Measurements from ENCODE around the gene ADD1.

Gene ADD1

DNA sequence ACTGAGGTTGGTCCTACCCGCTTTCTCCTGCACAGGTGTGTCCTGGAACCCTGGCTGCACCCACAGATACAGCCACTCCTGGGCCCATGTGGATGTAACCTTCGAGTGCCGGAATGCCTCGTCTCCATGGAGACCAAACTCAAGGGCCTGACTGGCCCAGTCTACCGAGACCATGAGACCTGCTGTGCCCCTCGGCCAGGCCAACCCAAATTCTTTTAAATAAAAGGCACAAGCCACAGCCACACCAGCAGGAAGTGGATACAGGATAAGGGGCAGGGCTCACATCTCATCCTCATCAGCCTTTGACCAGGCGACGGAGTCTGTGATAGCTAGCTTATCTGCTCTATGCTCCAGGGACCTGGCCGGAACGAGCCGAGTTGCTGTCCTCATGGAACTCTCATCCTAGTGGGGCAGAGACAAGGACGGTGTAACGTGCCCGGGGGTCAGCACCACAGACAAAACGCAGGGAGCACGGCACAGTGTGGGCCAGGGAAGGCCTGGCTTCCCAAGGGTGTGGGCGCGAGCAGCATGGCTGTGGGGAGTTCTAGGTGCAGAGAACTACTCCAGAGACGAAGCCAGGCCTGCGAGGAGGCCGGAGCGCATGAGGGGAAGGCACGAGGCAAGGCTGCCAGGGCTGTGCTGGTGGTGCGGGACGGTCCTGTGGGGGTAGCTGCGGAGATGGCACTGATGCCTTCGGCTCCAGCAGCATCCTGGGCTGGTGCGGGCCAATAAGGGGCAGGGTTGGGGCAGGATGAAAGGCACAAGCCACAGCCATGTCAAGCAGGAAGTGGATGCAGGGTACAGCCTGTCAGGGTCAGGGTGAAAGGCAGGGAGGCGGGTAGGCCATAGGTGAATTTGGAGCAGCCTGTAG is 96.9 kb downstream of the ADD1 start:
- TF ChIP-seq, protein P1, sequence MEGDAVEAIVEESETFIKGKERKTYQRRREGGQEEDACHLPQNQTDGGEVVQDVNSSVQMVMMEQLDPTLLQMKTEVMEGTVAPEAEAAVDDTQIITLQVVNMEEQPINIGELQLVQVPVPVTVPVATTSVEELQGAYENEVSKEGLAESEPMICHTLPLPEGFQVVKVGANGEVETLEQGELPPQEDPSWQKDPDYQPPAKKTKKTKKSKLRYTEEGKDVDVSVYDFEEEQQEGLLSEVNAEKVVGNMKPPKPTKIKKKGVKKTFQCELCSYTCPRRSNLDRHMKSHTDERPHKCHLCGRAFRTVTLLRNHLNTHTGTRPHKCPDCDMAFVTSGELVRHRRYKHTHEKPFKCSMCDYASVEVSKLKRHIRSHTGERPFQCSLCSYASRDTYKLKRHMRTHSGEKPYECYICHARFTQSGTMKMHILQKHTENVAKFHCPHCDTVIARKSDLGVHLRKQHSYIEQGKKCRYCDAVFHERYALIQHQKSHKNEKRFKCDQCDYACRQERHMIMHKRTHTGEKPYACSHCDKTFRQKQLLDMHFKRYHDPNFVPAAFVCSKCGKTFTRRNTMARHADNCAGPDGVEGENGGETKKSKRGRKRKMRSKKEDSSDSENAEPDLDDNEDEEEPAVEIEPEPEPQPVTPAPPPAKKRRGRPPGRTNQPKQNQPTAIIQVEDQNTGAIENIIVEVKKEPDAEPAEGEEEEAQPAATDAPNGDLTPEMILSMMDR (IDR thresholded peaks at IDR 0.05; ENCODE audit: low read depth, low read length) = no peak
- DNase-seq (ENCODE audit: extremely low read depth, low read depth) = no peak

DNA sequence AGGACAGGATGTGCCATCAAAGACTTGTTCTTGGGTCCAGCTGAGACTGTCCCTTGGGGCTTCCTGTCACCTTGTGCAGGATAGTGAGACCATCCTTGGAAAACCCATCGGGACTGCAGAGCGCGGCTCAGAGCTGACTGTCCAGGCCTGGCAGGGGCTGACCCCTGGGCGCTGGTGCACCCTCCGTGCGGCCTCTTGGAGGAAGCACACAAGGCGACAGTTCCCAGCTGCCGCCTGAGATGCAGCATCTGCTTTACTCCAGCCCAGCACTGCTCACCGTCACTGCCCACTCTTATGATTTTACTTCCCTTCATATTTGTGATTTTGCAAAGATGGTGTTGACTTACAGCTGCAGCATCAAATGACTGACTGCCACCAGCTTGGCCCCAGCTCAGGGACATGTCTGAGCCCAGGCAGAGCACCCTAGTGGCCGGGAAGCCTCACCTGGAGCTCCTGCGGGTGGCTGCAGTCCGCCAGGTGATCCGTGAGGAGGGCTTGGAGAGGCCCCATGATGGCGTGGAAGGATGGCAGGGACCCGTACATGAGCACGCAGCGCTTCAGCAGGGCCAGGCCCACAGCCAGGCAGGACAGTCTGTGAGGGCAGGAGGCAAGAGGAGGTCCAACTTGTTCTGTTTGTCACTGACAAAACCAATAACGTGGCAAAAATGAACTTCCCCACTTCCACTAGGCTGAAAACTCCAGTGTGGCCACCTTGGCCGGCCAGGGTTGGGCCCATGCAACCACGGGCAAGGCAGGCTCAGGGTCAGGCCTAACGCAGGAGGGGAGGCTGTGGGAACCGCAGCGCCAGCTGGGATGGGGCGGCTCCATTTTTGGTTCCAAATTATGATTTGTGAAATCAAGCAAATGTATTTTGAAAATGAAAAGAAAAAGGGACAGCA is 97.7 kb downstream of the ADD1 start:
- TF ChIP-seq, protein P1 (IDR thresholded peaks at IDR 0.05; ENCODE audit: low read depth, low read length) = no peak
- DNase-seq (ENCODE audit: extremely low read depth, low read depth) = no peak

DNA sequence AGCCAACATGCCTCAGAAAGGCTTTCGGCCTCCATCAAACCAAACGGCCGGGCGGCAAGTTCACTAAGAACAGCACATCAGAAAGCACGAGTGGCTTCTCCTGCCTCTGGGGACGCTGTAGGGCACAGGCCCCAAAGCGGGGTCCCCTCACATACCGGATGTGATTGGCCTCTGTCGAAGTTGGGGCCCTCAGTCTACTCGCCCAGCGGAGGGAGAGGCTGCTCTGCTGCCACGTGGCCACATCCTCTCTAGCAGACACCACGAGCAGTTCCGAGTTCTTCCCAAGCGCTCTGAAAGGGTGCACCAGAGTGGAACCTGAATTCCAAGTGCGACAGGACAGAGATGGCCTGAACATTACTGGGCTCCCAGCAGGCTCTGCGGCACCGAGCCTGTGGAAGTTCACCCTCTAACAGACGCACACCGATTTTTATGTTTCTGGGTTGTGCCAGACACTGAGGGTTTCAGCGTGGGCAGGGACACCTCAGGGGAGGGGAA is 98.4 kb downstream of the ADD1 start:
- TF ChIP-seq, protein P1 (IDR thresholded peaks at IDR 0.05; ENCODE audit: low read depth, low read length) = no peak
- no peak for DNase-seq (ENCODE audit: extremely low read depth, low read depth)

DNA sequence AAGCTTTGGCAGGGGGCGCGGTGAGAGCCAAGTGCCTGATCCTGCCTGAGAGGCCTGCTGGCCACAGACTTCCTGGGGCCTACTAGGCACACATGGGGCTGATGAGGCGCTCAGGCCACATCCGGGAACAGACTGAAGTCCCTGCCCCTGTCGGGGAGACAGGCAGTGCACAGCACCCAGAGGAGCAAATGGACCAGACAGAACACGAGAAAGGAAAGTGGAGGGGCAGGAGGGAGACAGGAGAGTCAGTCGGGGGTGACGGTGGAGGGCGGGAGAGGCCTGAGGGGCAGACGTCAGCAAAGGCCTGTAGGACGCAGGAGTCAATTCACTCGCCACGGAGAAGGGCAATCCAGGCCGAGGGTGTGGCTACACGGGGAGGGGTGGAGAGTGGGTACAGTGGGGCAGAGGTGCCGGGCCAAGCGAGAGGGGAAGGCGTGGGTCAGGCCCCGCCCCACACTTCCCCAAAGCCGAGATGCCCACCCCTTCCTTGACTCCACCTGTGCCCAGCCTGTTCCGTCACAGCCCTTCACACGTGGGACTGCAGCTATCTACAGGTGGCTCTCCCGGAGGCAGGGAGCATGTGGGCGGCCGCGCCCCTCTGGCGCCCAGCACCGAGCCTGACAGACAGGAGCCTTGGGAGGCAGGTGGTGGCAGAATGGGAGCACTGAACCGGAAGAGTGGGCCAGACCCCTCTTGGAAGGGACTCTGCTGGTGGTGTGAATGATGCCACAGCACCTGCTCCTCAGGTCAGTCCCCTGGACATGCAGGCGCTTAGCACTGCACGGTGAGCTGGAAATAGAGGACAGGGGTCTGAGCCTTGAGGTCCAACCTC is 99.1 kb downstream of the ADD1 start:
- DNase-seq (ENCODE audit: extremely low read depth, low read depth) = no peak
- TF ChIP-seq, protein P1 (IDR thresholded peaks at IDR 0.05; ENCODE audit: low read depth, low read length) = no peak

DNA sequence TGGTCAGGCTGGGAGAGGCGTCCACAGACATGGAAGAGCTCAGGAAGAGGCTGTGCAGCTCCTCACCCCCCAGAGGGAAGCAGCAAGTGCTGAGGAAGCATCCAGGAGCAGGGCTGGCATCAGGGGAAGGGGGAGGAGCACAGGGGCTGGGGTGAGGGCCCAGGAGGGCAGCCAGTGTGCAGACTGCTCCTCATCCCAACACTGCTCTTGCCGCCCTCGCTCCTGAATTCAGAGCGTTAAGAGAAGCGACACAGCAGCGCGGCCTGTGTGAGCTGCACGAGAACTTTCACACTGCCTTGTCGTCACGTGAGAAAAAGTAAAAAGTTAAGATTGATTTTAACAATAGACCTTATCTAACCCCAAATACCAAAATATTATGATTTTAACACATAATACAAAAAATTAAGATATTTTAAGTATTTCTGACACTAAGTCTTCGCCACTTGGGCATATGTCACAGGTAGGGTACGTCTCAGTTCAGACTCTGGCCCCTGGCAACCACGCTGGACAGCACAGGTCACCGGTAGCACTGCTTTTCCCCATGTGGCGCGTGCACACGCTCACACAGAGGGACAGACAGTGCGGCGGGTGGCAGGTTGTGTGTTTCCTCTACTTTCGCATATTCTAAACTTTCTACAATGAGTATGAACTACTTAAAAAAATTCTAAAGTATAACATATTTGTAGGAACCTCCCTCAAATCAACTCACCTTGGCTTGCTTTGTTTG is 99.9 kb downstream of the ADD1 start:
- no peak for DNase-seq (ENCODE audit: extremely low read depth, low read depth)
- TF ChIP-seq, protein P1 (IDR thresholded peaks at IDR 0.05; ENCODE audit: low read depth, low read length) = no peak

DNA sequence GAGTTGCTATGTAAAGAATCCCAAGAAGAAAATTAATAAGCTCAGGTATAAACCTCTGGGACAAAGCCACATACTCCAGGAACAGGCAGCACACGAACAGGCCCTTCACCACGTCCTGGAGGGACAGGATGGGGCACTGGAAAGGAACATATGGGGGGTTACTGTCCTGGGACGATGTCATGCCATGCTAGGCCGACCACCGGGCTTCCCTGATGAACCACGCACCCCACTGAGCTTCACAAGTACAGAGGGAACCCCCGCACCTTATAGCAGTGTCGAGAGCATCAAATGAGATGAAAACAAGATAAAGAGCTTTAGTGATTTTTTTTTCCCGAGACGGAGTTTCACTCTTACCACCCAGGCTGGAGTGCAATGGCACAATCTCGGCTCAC is 100.4 kb downstream of the ADD1 start:
- TF ChIP-seq, protein P1 (IDR thresholded peaks at IDR 0.05; ENCODE audit: low read depth, low read length) = no peak
- no peak for DNase-seq (ENCODE audit: extremely low read depth, low read depth)

All from AG09319 (cell line).